ENCODE results near the gene PPFIA4.

The PPFIA4 gene

GRCh38 chr1:203057911-203058675, 31.8 kb downstream of the PPFIA4 start:
- Histone ChIP-seq H3K27me3 (ENCODE audit: control insufficient read depth, insufficient read depth, low read length, poor library complexity, severe bottlenecking) (no peaks in the 10 kb centered on the region), H3K4me1 (ENCODE audit: control insufficient read depth, insufficient read depth, low read length) (peaks cover 14% of the 10 kb centered on the region), H3K9me3 (ENCODE audit: control insufficient read depth, low read length) (no peaks in the 10 kb centered on the region), H3K27ac (ENCODE audit: insufficient read depth, low read depth, low read length, poor library complexity, severe bottlenecking) (no peak overlapping the region), H3K4me3 (ENCODE audit: insufficient read depth, low read depth, low read length) (no peak overlapping the region), H3K36me3 (ENCODE audit: control insufficient read depth, insufficient read depth, low read length) (peaks cover 4% of the 10 kb centered on the region)
- WGBS, 2 experiments, result 75 to 79% methylated on average over 9 of the region's 10 CpGs

GRCh38 chr1:203058676-203058935, 32.3 kb downstream of the PPFIA4 start:
- Histone ChIP-seq H3K4me3 (ENCODE audit: insufficient read depth, low read depth, low read length) (no peak overlapping the region), H3K27ac (ENCODE audit: insufficient read depth, low read depth, low read length, poor library complexity, severe bottlenecking) (no peak overlapping the region), H3K9me3 (ENCODE audit: control insufficient read depth, low read length) (no peaks in the 10 kb centered on the region), H3K4me1 (ENCODE audit: control insufficient read depth, insufficient read depth, low read length) (peaks cover 14% of the 10 kb centered on the region), H3K36me3 (ENCODE audit: control insufficient read depth, insufficient read depth, low read length) (peaks cover 4% of the 10 kb centered on the region), H3K27me3 (ENCODE audit: control insufficient read depth, insufficient read depth, low read length, poor library complexity, severe bottlenecking) (no peaks in the 10 kb centered on the region)
- WGBS, 2 experiments, result 95 to 96% methylated on average over 1 of the region's 1 CpG

GRCh38 chr1:203059485-203059884, 33.2 kb downstream of the PPFIA4 start:
- H3K4me1 ChIP-seq (ENCODE audit: control insufficient read depth, insufficient read depth, low read length), result peaks cover 8% of the 10 kb centered on the region
- peaks cover 4% of the 10 kb centered on the region for H3K36me3 ChIP-seq (ENCODE audit: control insufficient read depth, insufficient read depth, low read length)
- H3K9me3 ChIP-seq (ENCODE audit: control insufficient read depth, low read length), result no peaks in the 10 kb centered on the region
- WGBS, 2 experiments, result 91 to 96% methylated on average over 2 of the region's 2 CpGs
- no peak overlapping the region for H3K27ac ChIP-seq (ENCODE audit: insufficient read depth, low read depth, low read length, poor library complexity, severe bottlenecking)
- no peaks in the 10 kb centered on the region for H3K27me3 ChIP-seq (ENCODE audit: control insufficient read depth, insufficient read depth, low read length, poor library complexity, severe bottlenecking)
- no peak overlapping the region for H3K4me3 ChIP-seq (ENCODE audit: insufficient read depth, low read depth, low read length)

GRCh38 chr1:203060115-203060514, 33.8 kb downstream of the PPFIA4 start:
- 93 to 94% methylated on average over 11 of the region's 11 CpGs for WGBS, 2 experiments
- no peaks in the 10 kb centered on the region for H3K9me3 ChIP-seq (ENCODE audit: control insufficient read depth, low read length)
- peaks cover 4% of the 10 kb centered on the region for H3K36me3 ChIP-seq (ENCODE audit: control insufficient read depth, insufficient read depth, low read length)
- no peak overlapping the region for H3K27ac ChIP-seq (ENCODE audit: insufficient read depth, low read depth, low read length, poor library complexity, severe bottlenecking)
- no peak overlapping the region for H3K4me3 ChIP-seq (ENCODE audit: insufficient read depth, low read depth, low read length)
- H3K4me1 ChIP-seq (ENCODE audit: control insufficient read depth, insufficient read depth, low read length), result peaks cover 4% of the 10 kb centered on the region
- no peaks in the 10 kb centered on the region for H3K27me3 ChIP-seq (ENCODE audit: control insufficient read depth, insufficient read depth, low read length, poor library complexity, severe bottlenecking)

GRCh38 chr1:203063287-203063686, 37.0 kb downstream of the PPFIA4 start:
- no peaks in the 10 kb centered on the region for H3K9me3 ChIP-seq (ENCODE audit: control insufficient read depth, low read length)
- no peak overlapping the region for H3K27ac ChIP-seq (ENCODE audit: insufficient read depth, low read depth, low read length, poor library complexity, severe bottlenecking)
- H3K36me3 ChIP-seq (ENCODE audit: control insufficient read depth, insufficient read depth, low read length), result peaks cover 4% of the 10 kb centered on the region
- no peak overlapping the region for H3K4me3 ChIP-seq (ENCODE audit: insufficient read depth, low read depth, low read length)
- H3K4me1 ChIP-seq (ENCODE audit: control insufficient read depth, insufficient read depth, low read length), result peaks cover 9% of the 10 kb centered on the region
- no peaks in the 10 kb centered on the region for H3K27me3 ChIP-seq (ENCODE audit: control insufficient read depth, insufficient read depth, low read length, poor library complexity, severe bottlenecking)
- 93 to 98% methylated on average over 6 to 8 of the region's 8 CpGs for WGBS, 2 experiments

- peaks cover 9% of the 10 kb centered on the region for H3K4me1 ChIP-seq (ENCODE audit: control insufficient read depth, insufficient read depth, low read length)
- H3K9me3 ChIP-seq (ENCODE audit: control insufficient read depth, low read length), result no peaks in the 10 kb centered on the region
- no peaks in the 10 kb centered on the region for H3K27me3 ChIP-seq (ENCODE audit: control insufficient read depth, insufficient read depth, low read length, poor library complexity, severe bottlenecking)
- no peak overlapping the region for H3K27ac ChIP-seq (ENCODE audit: insufficient read depth, low read depth, low read length, poor library complexity, severe bottlenecking)
- peaks cover 4% of the 10 kb centered on the region for H3K36me3 ChIP-seq (ENCODE audit: control insufficient read depth, insufficient read depth, low read length)
- no peak overlapping the region for H3K4me3 ChIP-seq (ENCODE audit: insufficient read depth, low read depth, low read length)
- WGBS, 2 experiments, result 85 to 88% methylated on average over 7 of the region's 7 CpGs
Observed at GRCh38 chr1:203065191-203065590, 38.9 kb downstream of the PPFIA4 start.

GRCh38 chr1:203065986-203066385, 39.7 kb downstream of the PPFIA4 start:
- H3K27ac ChIP-seq (ENCODE audit: insufficient read depth, low read depth, low read length, poor library complexity, severe bottlenecking), result no peak overlapping the region
- H3K4me1 ChIP-seq (ENCODE audit: control insufficient read depth, insufficient read depth, low read length), result peaks cover 9% of the 10 kb centered on the region
- WGBS, 2 experiments, result 94 to 96% methylated on average over 2 of the region's 2 CpGs
- no peak overlapping the region for H3K4me3 ChIP-seq (ENCODE audit: insufficient read depth, low read depth, low read length)
- no peaks in the 10 kb centered on the region for H3K9me3 ChIP-seq (ENCODE audit: control insufficient read depth, low read length)
- H3K36me3 ChIP-seq (ENCODE audit: control insufficient read depth, insufficient read depth, low read length), result peaks cover 2% of the 10 kb centered on the region
- no peaks in the 10 kb centered on the region for H3K27me3 ChIP-seq (ENCODE audit: control insufficient read depth, insufficient read depth, low read length, poor library complexity, severe bottlenecking)

GRCh38 chr1:203066965-203067364, 40.7 kb downstream of the PPFIA4 start:
- Histone ChIP-seq H3K36me3 (ENCODE audit: control insufficient read depth, insufficient read depth, low read length) (no peaks in the 10 kb centered on the region), H3K27ac (ENCODE audit: insufficient read depth, low read depth, low read length, poor library complexity, severe bottlenecking) (no peak overlapping the region), H3K4me3 (ENCODE audit: insufficient read depth, low read depth, low read length) (no peak overlapping the region), H3K4me1 (ENCODE audit: control insufficient read depth, insufficient read depth, low read length) (peaks cover 9% of the 10 kb centered on the region), H3K27me3 (ENCODE audit: control insufficient read depth, insufficient read depth, low read length, poor library complexity, severe bottlenecking) (no peaks in the 10 kb centered on the region), H3K9me3 (ENCODE audit: control insufficient read depth, low read length) (no peaks in the 10 kb centered on the region)
- 96 to 97% methylated on average over 3 of the region's 3 CpGs for WGBS, 2 experiments

GRCh38 chr1:203069030-203069747, 42.9 kb downstream of the PPFIA4 start:
- H3K27me3 ChIP-seq (ENCODE audit: control insufficient read depth, insufficient read depth, low read length, poor library complexity, severe bottlenecking), result peaks cover 11% of the 10 kb centered on the region
- H3K4me3 ChIP-seq (ENCODE audit: insufficient read depth, low read depth, low read length), result no peak overlapping the region
- H3K27ac ChIP-seq (ENCODE audit: insufficient read depth, low read depth, low read length, poor library complexity, severe bottlenecking), result no peak overlapping the region
- WGBS, 2 experiments, result 69 to 82% methylated on average over 4 of the region's 4 CpGs
- H3K9me3 ChIP-seq (ENCODE audit: control insufficient read depth, low read length), result no peaks in the 10 kb centered on the region
- H3K4me1 ChIP-seq (ENCODE audit: control insufficient read depth, insufficient read depth, low read length), result peaks cover 5% of the 10 kb centered on the region
- no peaks in the 10 kb centered on the region for H3K36me3 ChIP-seq (ENCODE audit: control insufficient read depth, insufficient read depth, low read length)

- Histone ChIP-seq H3K27ac (ENCODE audit: insufficient read depth, low read depth, low read length, poor library complexity, severe bottlenecking) (no peak overlapping the region), H3K4me1 (ENCODE audit: control insufficient read depth, insufficient read depth, low read length) (no peaks in the 10 kb centered on the region), H3K4me3 (ENCODE audit: insufficient read depth, low read depth, low read length) (no peak overlapping the region), H3K36me3 (ENCODE audit: control insufficient read depth, insufficient read depth, low read length) (no peaks in the 10 kb centered on the region), H3K9me3 (ENCODE audit: control insufficient read depth, low read length) (no peaks in the 10 kb centered on the region), H3K27me3 (ENCODE audit: control insufficient read depth, insufficient read depth, low read length, poor library complexity, severe bottlenecking) (peaks cover 40% of the 10 kb centered on the region)
- WGBS, 2 experiments, result 88% methylated on average over 7 of the region's 7 CpGs
Observed at GRCh38 chr1:203072002-203072602, 45.8 kb downstream of the PPFIA4 start.

All from ectodermal cell (in vitro differentiated cells).